K562 (cell line): Measurements from ENCODE around the gene LARP7. TPM values are rescaled to one million over a fixed set of nuclear protein-coding genes. Genes with fewer than 3 reads are reported as not detected.
A peak's percentile ranks its signal among the peaks of the same experiment; 100 is the strongest.

ENCODE experiments used
- CBX5 ChIP-seq: IDR thresholded peaks from 2 replicates; pipeline ENCODE4 v1.6.1; 2014; ENCODE audit warnings: low read depth, borderline replicate concordance
- ESRRB ChIP-seq: fragments of 250-450 bp; sonication (Bioruptor Pico); IDR thresholded peaks from 2 replicates; pipeline ENCODE4 v1.5.0; 2020; ENCODE audit warnings: mild to moderate bottlenecking, moderate library complexity, borderline replicate concordance
- HCFC1 ChIP-seq: IDR thresholded peaks from 2 replicates; pipeline ENCODE4 v1.6.1; 2012; ENCODE audit warnings: low read depth, low read length, improper control_type of control experiment
- MCM3 ChIP-seq: fragments of 450-650 bp; IDR thresholded peaks from 2 replicates; pipeline ENCODE4 v1.6.1; 2016
- MYNN ChIP-seq, 2 experiments: sonication (generic); formaldehyde crosslinking in 1 of 2; IDR thresholded peaks; 2 replicates each; pipeline versions ENCODE4 v1.5.0 to v1.6.1; 2016 to 2020; ENCODE audit warnings: antibody characterized with exemption in 1 of 2, missing genetic modification reagents in 1 of 2
- NFIC ChIP-seq: fragments of 450-650 bp; IDR thresholded peaks from 2 replicates; pipeline ENCODE4 v1.6.1; 2017; ENCODE audit warnings: mild to moderate bottlenecking, inconsistent platforms
- OTX1 ChIP-seq: fragments of 450-650 bp; formaldehyde crosslinking; IDR thresholded peaks from 2 replicates; pipeline ENCODE4 v1.4.0; 2022; ENCODE audit warnings: mild to moderate bottlenecking
- RBM34 ChIP-seq: fragments of 200-400 bp; formaldehyde crosslinking; IDR thresholded peaks from 2 replicates; pipeline ENCODE4 v1.6.1; 2018; ENCODE audit warnings: low read length, borderline replicate concordance; ENCODE audit not compliant: insufficient read depth
- XRCC3 ChIP-seq: fragments of 450-650 bp; IDR thresholded peaks from 2 replicates; pipeline ENCODE4 v1.6.1; 2017; ENCODE audit warnings: mild to moderate bottlenecking, moderate library complexity
- ZNF143 ChIP-seq: sonication (generic); formaldehyde crosslinking; IDR thresholded peaks from 2 replicates; pipeline ENCODE4 v1.9.0; 2022; ENCODE audit warnings: mild to moderate bottlenecking, missing genetic modification reagents
- ZNF282 ChIP-seq: sonication (generic); formaldehyde crosslinking; IDR thresholded peaks from 2 replicates; pipeline ENCODE4 v1.8.1; 2023; ENCODE audit warnings: missing genetic modification reagents
- polyA plus RNA-seq, 8 experiments: library from polyadenylated mRNA; depleted of rRNA in 4 of 8; stranded (reverse) in 5 of 8; unstranded in 3 of 8; fragments of >200 nt; fragmentation: Nextera tagmentation in 2 of 8; fragmentation: Illumina TruSeq in 1 of 8; extraction: Ambion mirVana in 2 of 8; extraction: Trizol in 1 of 8; gene quantifications; 2 replicates each; pipeline versions ENCODE4 v1.2.1 to v1.2.3, GENCODE V29; 2011 to 2014; ENCODE audit warnings: inconsistent platforms in 1 of 8, missing spikeins in 1 of 8
- total RNA-seq, 7 experiments: library from RNA; depleted of rRNA in 6 of 7; stranded (reverse); fragments of >200 nt in 6 of 7; fragmentation: Illumina TruSeq in 2 of 7; extraction: Trizol in 2 of 7; gene quantifications; 2 replicates each; pipeline versions ENCODE4 v1.2.1 to v1.2.3, GENCODE V29; 2011 to 2021; ENCODE audit warnings: low replicate concordance in 1 of 7
- TF ChIP-seq, protein P1 (sequence below): fragments of 250-450 bp; sonication (Bioruptor Pico); IDR thresholded peaks from 2 replicates; pipeline ENCODE4 v1.5.0; 2021
- TF ChIP-seq, protein P2 (sequence below): sonication (generic); formaldehyde crosslinking; IDR thresholded peaks from 2 replicates; pipeline ENCODE4 v1.8.0; 2022; ENCODE audit warnings: missing genetic modification reagents, mild to moderate bottlenecking, borderline replicate concordance
- TF ChIP-seq, protein P3 (sequence below): IDR thresholded peaks from 3 replicates; pipeline ENCODE4 v1.6.1; 2011; ENCODE audit warnings: borderline replicate concordance, mild to moderate bottlenecking; ENCODE audit not compliant: insufficient read length, insufficient read depth
- TF ChIP-seq, protein P4 (sequence below): fragments of 450-650 bp; formaldehyde crosslinking; IDR thresholded peaks from 2 replicates; pipeline ENCODE4 v1.4.0; 2022; ENCODE audit warnings: mild to moderate bottlenecking, moderate library complexity
- TF ChIP-seq, protein P5 (sequence below): fragments of 250-450 bp; sonication (Bioruptor Pico); IDR thresholded peaks from 2 replicates; pipeline ENCODE4 v1.8.0; 2021; ENCODE audit warnings: borderline replicate concordance, mild to moderate bottlenecking, moderate library complexity; ENCODE audit not compliant: poor library complexity, severe bottlenecking
- TF ChIP-seq, protein P6 (sequence below): IDR thresholded peaks from 2 replicates; pipeline ENCODE4 v1.6.1; 2016; ENCODE audit warnings: missing genetic modification characterization, missing compliant biosample characterization
- TF ChIP-seq, protein P7 (sequence below): fragments of 450-650 bp; formaldehyde crosslinking; IDR thresholded peaks from 2 replicates; pipeline ENCODE4 v1.4.0; 2020; ENCODE audit warnings: mild to moderate bottlenecking, moderate library complexity

Gene LARP7
- total and polyA plus RNA-seq, 9 of the 15 experiments (the other 6 are each of a cell fraction or from before 2014, with no cell fraction given): 30.1 to 76.9 (median 56.0) TPM

DNA sequence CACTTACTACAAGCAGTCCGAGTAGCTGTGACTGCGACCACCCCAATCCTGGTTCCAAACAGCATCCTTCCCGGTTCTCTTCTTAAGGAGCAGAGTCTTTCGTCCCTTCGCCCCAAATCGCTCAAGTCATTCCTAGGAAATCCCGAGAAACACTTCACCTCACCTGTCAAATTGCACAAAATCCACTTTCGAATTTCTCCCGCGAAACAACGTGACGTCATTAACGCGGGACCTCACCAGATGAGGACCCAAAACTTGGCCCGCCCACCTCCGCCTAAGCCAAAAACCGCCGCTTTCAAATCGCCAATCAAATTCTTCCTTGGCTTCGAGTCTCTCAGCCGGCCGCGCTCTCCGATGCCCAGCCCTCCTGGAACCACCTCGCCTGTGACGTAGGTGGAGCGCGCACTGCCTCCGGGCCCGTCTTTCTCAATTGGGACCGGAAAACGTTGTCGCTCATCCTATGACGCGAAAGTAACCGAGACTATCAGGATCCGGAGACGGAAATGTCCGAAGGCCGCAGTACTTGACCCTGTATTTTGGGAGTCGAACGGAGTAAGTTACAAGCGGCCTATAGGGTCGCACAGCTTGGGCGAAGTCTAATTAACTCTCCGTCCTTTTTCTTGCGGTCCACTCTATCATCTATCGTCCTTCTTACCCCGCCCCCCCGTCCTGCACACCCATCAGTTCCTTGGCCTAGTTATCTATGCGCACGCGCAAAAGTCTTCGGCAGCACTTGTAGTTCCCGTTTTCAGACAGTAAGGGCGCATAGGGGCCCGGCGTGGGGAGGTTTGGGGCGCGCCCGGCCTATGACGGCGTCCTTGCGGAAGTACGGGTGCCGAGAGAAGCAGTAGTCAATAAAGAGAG is at the start of gene LARP7, which contains the start of gene ZGRF1 (continued):
- TF ChIP-seq, protein P1, sequence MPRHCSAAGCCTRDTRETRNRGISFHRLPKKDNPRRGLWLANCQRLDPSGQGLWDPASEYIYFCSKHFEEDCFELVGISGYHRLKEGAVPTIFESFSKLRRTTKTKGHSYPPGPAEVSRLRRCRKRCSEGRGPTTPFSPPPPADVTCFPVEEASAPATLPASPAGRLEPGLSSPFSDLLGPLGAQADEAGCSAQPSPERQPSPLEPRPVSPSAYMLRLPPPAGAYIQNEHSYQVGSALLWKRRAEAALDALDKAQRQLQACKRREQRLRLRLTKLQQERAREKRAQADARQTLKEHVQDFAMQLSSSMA: no peak
- TF ChIP-seq RBM34 (no peak), NFIC (peak; percentile 41), OTX1 (CRISPR knock-in tag) (0 out of 2 replicates have a peak, but pooled peaks have one; percentile 46), ESRRB (CRISPR knock-in tag) (no peak), ZNF282 (CRISPR knock-in tag) (no peak), ZNF143 (CRISPR knock-in tag) (no peak), CBX5 (no peak), MCM3 (no peak), HCFC1 (peak; percentile 75), XRCC3 (no peak), MYNN (IDR thresholded peaks at IDR 0.05) (no peak; the same call in 1 of the 2 replicates), MYNN (CRISPR knock-in tag; IDR thresholded peaks at IDR 0.05) (no peak)
- TF ChIP-seq, protein P2, sequence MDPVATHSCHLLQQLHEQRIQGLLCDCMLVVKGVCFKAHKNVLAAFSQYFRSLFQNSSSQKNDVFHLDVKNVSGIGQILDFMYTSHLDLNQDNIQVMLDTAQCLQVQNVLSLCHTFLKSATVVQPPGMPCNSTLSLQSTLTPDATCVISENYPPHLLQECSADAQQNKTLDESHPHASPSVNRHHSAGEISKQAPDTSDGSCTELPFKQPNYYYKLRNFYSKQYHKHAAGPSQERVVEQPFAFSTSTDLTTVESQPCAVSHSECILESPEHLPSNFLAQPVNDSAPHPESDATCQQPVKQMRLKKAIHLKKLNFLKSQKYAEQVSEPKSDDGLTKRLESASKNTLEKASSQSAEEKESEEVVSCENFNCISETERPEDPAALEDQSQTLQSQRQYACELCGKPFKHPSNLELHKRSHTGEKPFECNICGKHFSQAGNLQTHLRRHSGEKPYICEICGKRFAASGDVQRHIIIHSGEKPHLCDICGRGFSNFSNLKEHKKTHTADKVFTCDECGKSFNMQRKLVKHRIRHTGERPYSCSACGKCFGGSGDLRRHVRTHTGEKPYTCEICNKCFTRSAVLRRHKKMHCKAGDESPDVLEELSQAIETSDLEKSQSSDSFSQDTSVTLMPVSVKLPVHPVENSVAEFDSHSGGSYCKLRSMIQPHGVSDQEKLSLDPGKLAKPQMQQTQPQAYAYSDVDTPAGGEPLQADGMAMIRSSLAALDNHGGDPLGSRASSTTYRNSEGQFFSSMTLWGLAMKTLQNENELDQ (CRISPR knock-in tag): no peak
- TF ChIP-seq, protein P3, sequence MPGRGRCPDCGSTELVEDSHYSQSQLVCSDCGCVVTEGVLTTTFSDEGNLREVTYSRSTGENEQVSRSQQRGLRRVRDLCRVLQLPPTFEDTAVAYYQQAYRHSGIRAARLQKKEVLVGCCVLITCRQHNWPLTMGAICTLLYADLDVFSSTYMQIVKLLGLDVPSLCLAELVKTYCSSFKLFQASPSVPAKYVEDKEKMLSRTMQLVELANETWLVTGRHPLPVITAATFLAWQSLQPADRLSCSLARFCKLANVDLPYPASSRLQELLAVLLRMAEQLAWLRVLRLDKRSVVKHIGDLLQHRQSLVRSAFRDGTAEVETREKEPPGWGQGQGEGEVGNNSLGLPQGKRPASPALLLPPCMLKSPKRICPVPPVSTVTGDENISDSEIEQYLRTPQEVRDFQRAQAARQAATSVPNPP: no peak
- TF ChIP-seq, protein P4, sequence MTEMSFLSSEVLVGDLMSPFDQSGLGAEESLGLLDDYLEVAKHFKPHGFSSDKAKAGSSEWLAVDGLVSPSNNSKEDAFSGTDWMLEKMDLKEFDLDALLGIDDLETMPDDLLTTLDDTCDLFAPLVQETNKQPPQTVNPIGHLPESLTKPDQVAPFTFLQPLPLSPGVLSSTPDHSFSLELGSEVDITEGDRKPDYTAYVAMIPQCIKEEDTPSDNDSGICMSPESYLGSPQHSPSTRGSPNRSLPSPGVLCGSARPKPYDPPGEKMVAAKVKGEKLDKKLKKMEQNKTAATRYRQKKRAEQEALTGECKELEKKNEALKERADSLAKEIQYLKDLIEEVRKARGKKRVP (CRISPR knock-in tag): no peak
- TF ChIP-seq, protein P5, sequence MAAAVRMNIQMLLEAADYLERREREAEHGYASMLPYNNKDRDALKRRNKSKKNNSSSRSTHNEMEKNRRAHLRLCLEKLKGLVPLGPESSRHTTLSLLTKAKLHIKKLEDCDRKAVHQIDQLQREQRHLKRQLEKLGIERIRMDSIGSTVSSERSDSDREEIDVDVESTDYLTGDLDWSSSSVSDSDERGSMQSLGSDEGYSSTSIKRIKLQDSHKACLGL (CRISPR knock-in tag): no peak
- TF ChIP-seq, protein P6, sequence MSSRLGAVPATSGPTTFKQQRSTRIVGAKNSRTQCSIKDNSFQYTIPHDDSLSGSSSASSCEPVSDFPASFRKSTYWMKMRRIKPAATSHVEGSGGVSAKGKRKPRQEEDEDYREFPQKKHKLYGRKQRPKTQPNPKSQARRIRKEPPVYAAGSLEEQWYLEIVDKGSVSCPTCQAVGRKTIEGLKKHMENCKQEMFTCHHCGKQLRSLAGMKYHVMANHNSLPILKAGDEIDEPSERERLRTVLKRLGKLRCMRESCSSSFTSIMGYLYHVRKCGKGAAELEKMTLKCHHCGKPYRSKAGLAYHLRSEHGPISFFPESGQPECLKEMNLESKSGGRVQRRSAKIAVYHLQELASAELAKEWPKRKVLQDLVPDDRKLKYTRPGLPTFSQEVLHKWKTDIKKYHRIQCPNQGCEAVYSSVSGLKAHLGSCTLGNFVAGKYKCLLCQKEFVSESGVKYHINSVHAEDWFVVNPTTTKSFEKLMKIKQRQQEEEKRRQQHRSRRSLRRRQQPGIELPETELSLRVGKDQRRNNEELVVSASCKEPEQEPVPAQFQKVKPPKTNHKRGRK: no peak
- TF ChIP-seq, protein P7, sequence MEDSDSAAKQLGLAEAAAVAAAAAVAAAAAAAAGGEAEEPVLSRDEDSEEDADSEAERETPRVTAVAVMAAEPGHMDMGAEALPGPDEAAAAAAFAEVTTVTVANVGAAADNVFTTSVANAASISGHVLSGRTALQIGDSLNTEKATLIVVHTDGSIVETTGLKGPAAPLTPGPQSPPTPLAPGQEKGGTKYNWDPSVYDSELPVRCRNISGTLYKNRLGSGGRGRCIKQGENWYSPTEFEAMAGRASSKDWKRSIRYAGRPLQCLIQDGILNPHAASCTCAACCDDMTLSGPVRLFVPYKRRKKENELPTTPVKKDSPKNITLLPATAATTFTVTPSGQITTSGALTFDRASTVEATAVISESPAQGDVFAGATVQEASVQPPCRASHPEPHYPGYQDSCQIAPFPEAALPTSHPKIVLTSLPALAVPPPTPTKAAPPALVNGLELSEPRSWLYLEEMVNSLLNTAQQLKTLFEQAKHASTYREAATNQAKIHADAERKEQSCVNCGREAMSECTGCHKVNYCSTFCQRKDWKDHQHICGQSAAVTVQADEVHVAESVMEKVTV (CRISPR knock-in tag): peak; percentile 100
